K562 (cell line): ENCODE data around the gene ACHE. TPM values are rescaled to one million over a fixed set of nuclear protein-coding genes. Genes with fewer than 3 reads are reported as not detected.
A peak's percentile ranks its signal among the peaks of the same experiment; 100 is the strongest.

Experiments used
- BMI1 ChIP-seq: fragments of 150-350 bp; IDR thresholded peaks from 2 replicates; pipeline ENCODE4 v1.6.1; 2014; ENCODE audit warnings: low read length
- CBX8 ChIP-seq: fragments of 200-600 bp; sonication (generic); IDR thresholded peaks from 2 replicates; pipeline ENCODE4 v1.6.1; 2012; ENCODE audit warnings: borderline replicate concordance, mixed run types, low read depth, mild to moderate bottlenecking, moderate library complexity, mixed read lengths, low read length, control low read depth, inconsistent platforms; ENCODE audit not compliant: poor library complexity, severe bottlenecking; ENCODE audit errors: extremely low read depth
- CTBP1 ChIP-seq: fragments of 450-650 bp; IDR thresholded peaks from 2 replicates; pipeline ENCODE4 v1.6.1; 2016; ENCODE audit warnings: borderline replicate concordance
- DACH1 ChIP-seq: fragments of 450-650 bp; IDR thresholded peaks from 2 replicates; pipeline ENCODE4 v1.6.1; 2018; ENCODE audit not compliant: partially characterized antibody
- DMBX1 ChIP-seq: fragments of 250-450 bp; sonication (Bioruptor Pico); IDR thresholded peaks from 2 replicates; pipeline ENCODE4 v1.8.0; 2022; ENCODE audit warnings: inconsistent platforms, mild to moderate bottlenecking, moderate library complexity, borderline replicate concordance
- EHMT2 ChIP-seq: fragments of 450-650 bp; IDR thresholded peaks from 2 replicates; pipeline ENCODE4 v1.6.1; 2018; ENCODE audit warnings: antibody characterized with exemption
- ERF ChIP-seq: fragments of 450-650 bp; formaldehyde crosslinking; IDR thresholded peaks from 2 replicates; pipeline ENCODE4 v1.4.0; 2020; ENCODE audit warnings: mild to moderate bottlenecking, mixed read lengths
- KLF16 ChIP-seq: IDR thresholded peaks from 2 replicates; pipeline ENCODE4 v1.6.1; 2016; ENCODE audit warnings: antibody characterized with exemption
- NCOA4 ChIP-seq: fragments of 450-650 bp; IDR thresholded peaks from 2 replicates; pipeline ENCODE4 v1.6.1; 2018; ENCODE audit warnings: mild to moderate bottlenecking; ENCODE audit not compliant: partially characterized antibody
- NEUROD1 ChIP-seq: fragments of 150-350 bp; IDR thresholded peaks from 2 replicates; pipeline ENCODE4 v1.6.1; 2014; ENCODE audit warnings: borderline replicate concordance, low read length, low read depth; ENCODE audit not compliant: partially characterized antibody
- NFATC3 ChIP-seq: fragments of 450-650 bp; IDR thresholded peaks from 2 replicates; pipeline ENCODE4 v1.6.1; 2017; ENCODE audit warnings: mild to moderate bottlenecking
- NR1H2 ChIP-seq: sonication (generic); formaldehyde crosslinking; IDR thresholded peaks from 2 replicates; pipeline ENCODE4 v1.4.0; 2020; ENCODE audit warnings: mild to moderate bottlenecking, missing genetic modification reagents
- NRF1 ChIP-seq, 2 experiments: fragments of 450-650 bp; IDR thresholded peaks in 1 of 2; conservative IDR thresholded peaks in 1 of 2; 2 replicates each; pipeline ENCODE4 v1.6.1; 2014; ENCODE audit warnings: mild to moderate bottlenecking in 2 of 2
- PCBP1 ChIP-seq: fragments of 200-400 bp; formaldehyde crosslinking; IDR thresholded peaks from 2 replicates; pipeline ENCODE4 v1.6.1; 2018; ENCODE audit warnings: mild to moderate bottlenecking, low read depth, low read length; ENCODE audit not compliant: poor library complexity, severe bottlenecking
- TBL1XR1 ChIP-seq, 2 experiments: IDR thresholded peaks; 2 replicates each; pipeline ENCODE4 v1.6.1; 2012; ENCODE audit warnings: improper control_type of control experiment in 2 of 2, low read length in 2 of 2, mild to moderate bottlenecking in 1 of 2
- ZNF12 ChIP-seq: sonication (generic); formaldehyde crosslinking; IDR thresholded peaks from 2 replicates; pipeline ENCODE4 v1.4.0; 2020; ENCODE audit warnings: mild to moderate bottlenecking, missing genetic modification reagents
- ZNF324 ChIP-seq: fragments of 250-450 bp; sonication (Bioruptor Pico); IDR thresholded peaks from 2 replicates; pipeline ENCODE4 v1.4.0; 2020; ENCODE audit warnings: mild to moderate bottlenecking
- ZNF766 ChIP-seq: fragments of 200-800 bp; sonication (Bioruptor generic); conservative IDR thresholded peaks from 2 replicates; pipeline ENCODE4 v1.6.1; 2016; ENCODE audit warnings: missing genetic modification characterization, missing compliant biosample characterization
- ZNF780A ChIP-seq: fragments of 250-450 bp; sonication (Bioruptor Pico); IDR thresholded peaks from 2 replicates; pipeline ENCODE4 v1.5.0; 2021; ENCODE audit warnings: mild to moderate bottlenecking
- polyA plus RNA-seq, 8 experiments: library from polyadenylated mRNA; depleted of rRNA in 4 of 8; stranded (reverse) in 5 of 8; unstranded in 3 of 8; fragments of >200 nt; fragmentation: Nextera tagmentation in 2 of 8; fragmentation: Illumina TruSeq in 1 of 8; extraction: Ambion mirVana in 2 of 8; extraction: Trizol in 1 of 8; gene quantifications; 2 replicates each; pipeline versions ENCODE4 v1.2.1 to v1.2.3, GENCODE V29; 2011 to 2014; ENCODE audit warnings: inconsistent platforms in 1 of 8, missing spikeins in 1 of 8
- total RNA-seq, 7 experiments: library from RNA; depleted of rRNA in 6 of 7; stranded (reverse); fragments of >200 nt in 6 of 7; fragmentation: Illumina TruSeq in 2 of 7; extraction: Trizol in 2 of 7; gene quantifications; 2 replicates each; pipeline versions ENCODE4 v1.2.1 to v1.2.3, GENCODE V29; 2011 to 2021; ENCODE audit warnings: low replicate concordance in 1 of 7
- TF ChIP-seq, protein P1 (sequence below): fragments of 250-450 bp; sonication (Bioruptor Pico); IDR thresholded peaks from 2 replicates; pipeline ENCODE4 v1.8.0; 2022; ENCODE audit warnings: inconsistent platforms
- TF ChIP-seq, protein P2 (sequence below), 2 experiments: fragments of 450-650 bp; IDR thresholded peaks; 2 replicates each; pipeline ENCODE4 v1.6.1; 2016
- TF ChIP-seq, protein P3 (sequence below): fragments of 450-650 bp; IDR thresholded peaks from 2 replicates; pipeline ENCODE4 v1.6.1; 2017; ENCODE audit warnings: antibody characterized with exemption
- TF ChIP-seq, protein P4 (sequence below): fragments of 450-650 bp; formaldehyde crosslinking; IDR thresholded peaks from 2 replicates; pipeline ENCODE4 v1.4.0; 2020; ENCODE audit warnings: mild to moderate bottlenecking, moderate library complexity

Gene ACHE
- total and polyA plus RNA-seq, 9 of the 15 experiments (the other 6 are each of a cell fraction or from before 2014, with no cell fraction given): 0.04 to 8.8 (median 1.9) TPM

DNA sequence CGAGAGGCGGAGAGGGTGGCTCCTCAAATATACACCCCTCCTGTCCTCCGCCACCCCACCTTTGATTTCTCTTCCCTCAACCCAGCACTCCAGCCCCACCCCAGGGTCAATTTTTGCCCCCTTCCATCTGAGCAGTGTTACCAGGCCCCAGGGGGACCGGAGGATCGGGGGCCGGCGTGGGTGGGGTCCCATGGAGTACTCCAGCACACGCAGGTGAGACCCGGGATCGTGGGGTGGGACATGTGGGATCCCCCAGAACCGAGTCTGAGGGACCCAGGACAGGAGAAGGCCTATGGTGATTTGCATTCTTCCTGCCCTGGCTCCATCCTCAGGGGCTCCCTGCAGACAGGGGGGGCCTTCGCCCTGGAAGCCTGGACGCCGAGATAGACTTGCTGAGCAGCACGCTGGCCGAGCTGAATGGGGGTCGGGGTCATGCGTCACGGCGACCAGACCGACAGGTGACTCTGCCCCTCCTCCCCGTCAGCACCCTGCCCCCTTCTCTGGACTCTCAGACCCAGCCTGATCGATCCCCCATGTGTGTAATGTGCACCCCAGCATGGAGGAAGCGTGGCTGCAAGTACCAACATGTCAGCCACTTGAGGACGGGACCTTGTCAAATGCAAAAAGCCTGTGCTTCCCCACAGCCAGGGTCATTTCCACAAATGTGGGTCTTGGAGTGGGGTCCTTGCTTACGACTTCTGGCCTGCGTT is 27.8 kb downstream of the ACHE start (continued):
- TF ChIP-seq, protein P1, sequence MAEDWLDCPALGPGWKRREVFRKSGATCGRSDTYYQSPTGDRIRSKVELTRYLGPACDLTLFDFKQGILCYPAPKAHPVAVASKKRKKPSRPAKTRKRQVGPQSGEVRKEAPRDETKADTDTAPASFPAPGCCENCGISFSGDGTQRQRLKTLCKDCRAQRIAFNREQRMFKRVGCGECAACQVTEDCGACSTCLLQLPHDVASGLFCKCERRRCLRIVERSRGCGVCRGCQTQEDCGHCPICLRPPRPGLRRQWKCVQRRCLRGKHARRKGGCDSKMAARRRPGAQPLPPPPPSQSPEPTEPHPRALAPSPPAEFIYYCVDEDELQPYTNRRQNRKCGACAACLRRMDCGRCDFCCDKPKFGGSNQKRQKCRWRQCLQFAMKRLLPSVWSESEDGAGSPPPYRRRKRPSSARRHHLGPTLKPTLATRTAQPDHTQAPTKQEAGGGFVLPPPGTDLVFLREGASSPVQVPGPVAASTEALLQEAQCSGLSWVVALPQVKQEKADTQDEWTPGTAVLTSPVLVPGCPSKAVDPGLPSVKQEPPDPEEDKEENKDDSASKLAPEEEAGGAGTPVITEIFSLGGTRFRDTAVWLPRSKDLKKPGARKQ: no peak
- TF ChIP-seq ZNF324 (CRISPR knock-in tag) (no peak), ZNF766 (CRISPR knock-in tag) (no peak), DMBX1 (CRISPR knock-in tag) (peak; percentile 28; the same call in 1 of the 2 replicates), ZNF780A (CRISPR knock-in tag) (no peak), NEUROD1 (no peak), TBL1XR1 (IDR thresholded peaks at IDR 0.05; ENCODE audit: low read length in 2 of 2) (no peak), NCOA4 (no peak), EHMT2 (no peak), ERF (peak; percentile 60; the same call in 1 of the 2 replicates), ZNF12 (CRISPR knock-in tag) (no peak), PCBP1 (peak; percentile 1), NRF1 (conservative IDR thresholded peaks at IDR 0.05 in 1 of 2, IDR thresholded peaks at IDR 0.05 in 1 of 2) (no peak), DACH1 (no peak), BMI1 (no peak), NFATC3 (no peak), CBX8 (no peak), KLF16 (no peak), NR1H2 (CRISPR knock-in tag) (no peak), CTBP1 (peak; percentile 11; the same call in 1 of the 2 replicates)
- TF ChIP-seq, protein P2, sequence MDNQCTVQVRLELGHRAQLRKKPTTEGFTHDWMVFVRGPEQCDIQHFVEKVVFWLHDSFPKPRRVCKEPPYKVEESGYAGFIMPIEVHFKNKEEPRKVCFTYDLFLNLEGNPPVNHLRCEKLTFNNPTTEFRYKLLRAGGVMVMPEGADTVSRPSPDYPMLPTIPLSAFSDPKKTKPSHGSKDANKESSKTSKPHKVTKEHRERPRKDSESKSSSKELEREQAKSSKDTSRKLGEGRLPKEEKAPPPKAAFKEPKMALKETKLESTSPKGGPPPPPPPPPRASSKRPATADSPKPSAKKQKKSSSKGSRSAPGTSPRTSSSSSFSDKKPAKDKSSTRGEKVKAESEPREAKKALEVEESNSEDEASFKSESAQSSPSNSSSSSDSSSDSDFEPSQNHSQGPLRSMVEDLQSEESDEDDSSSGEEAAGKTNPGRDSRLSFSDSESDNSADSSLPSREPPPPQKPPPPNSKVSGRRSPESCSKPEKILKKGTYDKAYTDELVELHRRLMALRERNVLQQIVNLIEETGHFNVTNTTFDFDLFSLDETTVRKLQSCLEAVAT (IDR thresholded peaks at IDR 0.05): no peak
- TF ChIP-seq, protein P3, sequence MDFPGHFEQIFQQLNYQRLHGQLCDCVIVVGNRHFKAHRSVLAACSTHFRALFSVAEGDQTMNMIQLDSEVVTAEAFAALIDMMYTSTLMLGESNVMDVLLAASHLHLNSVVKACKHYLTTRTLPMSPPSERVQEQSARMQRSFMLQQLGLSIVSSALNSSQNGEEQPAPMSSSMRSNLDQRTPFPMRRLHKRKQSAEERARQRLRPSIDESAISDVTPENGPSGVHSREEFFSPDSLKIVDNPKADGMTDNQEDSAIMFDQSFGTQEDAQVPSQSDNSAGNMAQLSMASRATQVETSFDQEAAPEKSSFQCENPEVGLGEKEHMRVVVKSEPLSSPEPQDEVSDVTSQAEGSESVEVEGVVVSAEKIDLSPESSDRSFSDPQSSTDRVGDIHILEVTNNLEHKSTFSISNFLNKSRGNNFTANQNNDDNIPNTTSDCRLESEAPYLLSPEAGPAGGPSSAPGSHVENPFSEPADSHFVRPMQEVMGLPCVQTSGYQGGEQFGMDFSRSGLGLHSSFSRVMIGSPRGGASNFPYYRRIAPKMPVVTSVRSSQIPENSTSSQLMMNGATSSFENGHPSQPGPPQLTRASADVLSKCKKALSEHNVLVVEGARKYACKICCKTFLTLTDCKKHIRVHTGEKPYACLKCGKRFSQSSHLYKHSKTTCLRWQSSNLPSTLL: no peak
- TF ChIP-seq, protein P4, sequence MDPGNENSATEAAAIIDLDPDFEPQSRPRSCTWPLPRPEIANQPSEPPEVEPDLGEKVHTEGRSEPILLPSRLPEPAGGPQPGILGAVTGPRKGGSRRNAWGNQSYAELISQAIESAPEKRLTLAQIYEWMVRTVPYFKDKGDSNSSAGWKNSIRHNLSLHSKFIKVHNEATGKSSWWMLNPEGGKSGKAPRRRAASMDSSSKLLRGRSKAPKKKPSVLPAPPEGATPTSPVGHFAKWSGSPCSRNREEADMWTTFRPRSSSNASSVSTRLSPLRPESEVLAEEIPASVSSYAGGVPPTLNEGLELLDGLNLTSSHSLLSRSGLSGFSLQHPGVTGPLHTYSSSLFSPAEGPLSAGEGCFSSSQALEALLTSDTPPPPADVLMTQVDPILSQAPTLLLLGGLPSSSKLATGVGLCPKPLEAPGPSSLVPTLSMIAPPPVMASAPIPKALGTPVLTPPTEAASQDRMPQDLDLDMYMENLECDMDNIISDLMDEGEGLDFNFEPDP (CRISPR knock-in tag): no peak
